Measurements from ENCODE around the gene CNKSR1.
A peak's percentile ranks its signal among the peaks of the same experiment; 100 is the strongest.

The CNKSR1 gene

DNA sequence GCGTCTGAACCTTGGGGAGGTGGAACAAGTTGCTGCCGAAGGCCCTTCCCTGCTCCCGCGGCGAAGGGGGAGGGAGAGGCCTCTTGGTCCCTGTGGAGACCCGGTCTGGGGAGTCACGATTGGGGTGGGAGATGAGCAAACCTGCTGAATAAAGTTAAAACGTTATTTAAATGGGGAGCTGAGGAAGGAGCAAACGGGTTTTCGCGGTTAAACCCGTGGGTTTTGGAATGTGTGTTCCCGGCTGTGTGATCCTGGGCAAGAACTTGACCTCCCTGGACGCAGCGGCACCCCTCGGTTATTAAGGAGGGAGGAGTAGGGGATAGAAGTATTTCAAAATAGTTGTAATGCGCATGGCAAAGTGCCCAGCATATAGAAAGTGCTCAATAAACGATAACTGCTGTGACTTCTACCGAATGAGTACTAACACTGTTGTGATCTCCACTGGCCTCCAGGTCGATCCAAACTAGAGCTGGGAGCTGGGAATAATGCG, 15.0 kb upstream of the CNKSR1 start:
- TF ChIP-seq ZFP3 (CRISPR knock-in tag; IDR thresholded peaks at IDR 0.05) (no peak), RARB (CRISPR knock-in tag; IDR thresholded peaks at IDR 0.05) (no peak), ZNF8 (CRISPR knock-in tag; IDR thresholded peaks at IDR 0.05) (no peak), ISL1 (CRISPR knock-in tag; IDR thresholded peaks at IDR 0.05) (no peak), BACH2 (CRISPR knock-in tag; IDR thresholded peaks at IDR 0.05; ENCODE audit: borderline replicate concordance) (no peak), TOX (CRISPR knock-in tag; IDR thresholded peaks at IDR 0.05; ENCODE audit: borderline replicate concordance) (no peak), PPARA (CRISPR knock-in tag; IDR thresholded peaks at IDR 0.05; ENCODE audit: borderline replicate concordance) (no peak)
- TF ChIP-seq, protein P1, sequence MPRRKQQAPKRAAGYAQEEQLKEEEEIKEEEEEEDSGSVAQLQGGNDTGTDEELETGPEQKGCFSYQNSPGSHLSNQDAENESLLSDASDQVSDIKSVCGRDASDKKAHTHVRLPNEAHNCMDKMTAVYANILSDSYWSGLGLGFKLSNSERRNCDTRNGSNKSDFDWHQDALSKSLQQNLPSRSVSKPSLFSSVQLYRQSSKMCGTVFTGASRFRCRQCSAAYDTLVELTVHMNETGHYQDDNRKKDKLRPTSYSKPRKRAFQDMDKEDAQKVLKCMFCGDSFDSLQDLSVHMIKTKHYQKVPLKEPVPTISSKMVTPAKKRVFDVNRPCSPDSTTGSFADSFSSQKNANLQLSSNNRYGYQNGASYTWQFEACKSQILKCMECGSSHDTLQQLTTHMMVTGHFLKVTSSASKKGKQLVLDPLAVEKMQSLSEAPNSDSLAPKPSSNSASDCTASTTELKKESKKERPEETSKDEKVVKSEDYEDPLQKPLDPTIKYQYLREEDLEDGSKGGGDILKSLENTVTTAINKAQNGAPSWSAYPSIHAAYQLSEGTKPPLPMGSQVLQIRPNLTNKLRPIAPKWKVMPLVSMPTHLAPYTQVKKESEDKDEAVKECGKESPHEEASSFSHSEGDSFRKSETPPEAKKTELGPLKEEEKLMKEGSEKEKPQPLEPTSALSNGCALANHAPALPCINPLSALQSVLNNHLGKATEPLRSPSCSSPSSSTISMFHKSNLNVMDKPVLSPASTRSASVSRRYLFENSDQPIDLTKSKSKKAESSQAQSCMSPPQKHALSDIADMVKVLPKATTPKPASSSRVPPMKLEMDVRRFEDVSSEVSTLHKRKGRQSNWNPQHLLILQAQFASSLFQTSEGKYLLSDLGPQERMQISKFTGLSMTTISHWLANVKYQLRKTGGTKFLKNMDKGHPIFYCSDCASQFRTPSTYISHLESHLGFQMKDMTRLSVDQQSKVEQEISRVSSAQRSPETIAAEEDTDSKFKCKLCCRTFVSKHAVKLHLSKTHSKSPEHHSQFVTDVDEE (CRISPR knock-in tag; IDR thresholded peaks at IDR 0.05): no peak
- TF ChIP-seq, protein P2, sequence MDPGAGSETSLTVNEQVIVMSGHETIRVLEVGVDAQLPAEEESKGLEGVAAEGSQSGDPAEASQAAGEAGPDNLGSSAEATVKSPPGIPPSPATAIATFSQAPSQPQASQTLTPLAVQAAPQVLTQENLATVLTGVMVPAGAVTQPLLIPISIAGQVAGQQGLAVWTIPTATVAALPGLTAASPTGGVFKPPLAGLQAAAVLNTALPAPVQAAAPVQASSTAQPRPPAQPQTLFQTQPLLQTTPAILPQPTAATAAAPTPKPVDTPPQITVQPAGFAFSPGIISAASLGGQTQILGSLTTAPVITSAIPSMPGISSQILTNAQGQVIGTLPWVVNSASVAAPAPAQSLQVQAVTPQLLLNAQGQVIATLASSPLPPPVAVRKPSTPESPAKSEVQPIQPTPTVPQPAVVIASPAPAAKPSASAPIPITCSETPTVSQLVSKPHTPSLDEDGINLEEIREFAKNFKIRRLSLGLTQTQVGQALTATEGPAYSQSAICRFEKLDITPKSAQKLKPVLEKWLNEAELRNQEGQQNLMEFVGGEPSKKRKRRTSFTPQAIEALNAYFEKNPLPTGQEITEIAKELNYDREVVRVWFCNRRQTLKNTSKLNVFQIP (CRISPR knock-in tag; IDR thresholded peaks at IDR 0.05; ENCODE audit: borderline replicate concordance, low read depth): no peak
- ATAC-seq: no peak

DNA sequence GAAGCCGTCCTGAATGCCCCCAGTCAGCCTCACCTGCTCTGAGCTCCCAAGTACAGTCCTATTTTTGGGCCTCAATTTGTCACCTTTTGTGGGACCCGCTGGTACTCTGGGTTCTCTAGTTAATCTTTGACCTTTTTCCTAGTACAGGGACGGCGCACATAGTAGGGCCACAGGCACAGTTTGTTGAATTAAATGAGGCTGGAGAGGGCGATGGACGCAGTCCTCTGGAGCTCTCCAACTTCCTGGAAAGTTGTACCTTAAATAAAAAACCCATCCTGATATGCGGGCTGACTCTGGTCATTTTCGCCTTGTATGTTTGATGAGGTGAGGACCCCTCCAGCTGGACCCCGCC, 13.6 kb upstream of the CNKSR1 start:
- TF ChIP-seq GLIS3 (CRISPR knock-in tag; IDR thresholded peaks at IDR 0.05): no peak
- TF ChIP-seq ZNF8 (CRISPR knock-in tag; IDR thresholded peaks at IDR 0.05): no peak
- TF ChIP-seq ZFP30 (CRISPR knock-in tag; IDR thresholded peaks at IDR 0.05): no peak
- TF ChIP-seq ZNF565 (CRISPR knock-in tag; conservative IDR thresholded peaks at IDR 0.05; ENCODE audit: low read depth): no peak
- TF ChIP-seq, protein P2 (CRISPR knock-in tag; IDR thresholded peaks at IDR 0.05; ENCODE audit: borderline replicate concordance, low read depth): no peak
- TF ChIP-seq ZC3H10 (CRISPR knock-in tag; IDR thresholded peaks at IDR 0.05): no peak
- TF ChIP-seq ESRRG (CRISPR knock-in tag; IDR thresholded peaks at IDR 0.05): no peak
- no peak for TF ChIP-seq CSDC2 (CRISPR knock-in tag; IDR thresholded peaks at IDR 0.05)
- no peak for TF ChIP-seq ZNF70 (CRISPR knock-in tag; IDR thresholded peaks at IDR 0.05)
- no peak for TF ChIP-seq SNAI2 (CRISPR knock-in tag; IDR thresholded peaks at IDR 0.05)
- no peak for TF ChIP-seq OSR1 (CRISPR knock-in tag; IDR thresholded peaks at IDR 0.05)
- no peak for ATAC-seq

DNA sequence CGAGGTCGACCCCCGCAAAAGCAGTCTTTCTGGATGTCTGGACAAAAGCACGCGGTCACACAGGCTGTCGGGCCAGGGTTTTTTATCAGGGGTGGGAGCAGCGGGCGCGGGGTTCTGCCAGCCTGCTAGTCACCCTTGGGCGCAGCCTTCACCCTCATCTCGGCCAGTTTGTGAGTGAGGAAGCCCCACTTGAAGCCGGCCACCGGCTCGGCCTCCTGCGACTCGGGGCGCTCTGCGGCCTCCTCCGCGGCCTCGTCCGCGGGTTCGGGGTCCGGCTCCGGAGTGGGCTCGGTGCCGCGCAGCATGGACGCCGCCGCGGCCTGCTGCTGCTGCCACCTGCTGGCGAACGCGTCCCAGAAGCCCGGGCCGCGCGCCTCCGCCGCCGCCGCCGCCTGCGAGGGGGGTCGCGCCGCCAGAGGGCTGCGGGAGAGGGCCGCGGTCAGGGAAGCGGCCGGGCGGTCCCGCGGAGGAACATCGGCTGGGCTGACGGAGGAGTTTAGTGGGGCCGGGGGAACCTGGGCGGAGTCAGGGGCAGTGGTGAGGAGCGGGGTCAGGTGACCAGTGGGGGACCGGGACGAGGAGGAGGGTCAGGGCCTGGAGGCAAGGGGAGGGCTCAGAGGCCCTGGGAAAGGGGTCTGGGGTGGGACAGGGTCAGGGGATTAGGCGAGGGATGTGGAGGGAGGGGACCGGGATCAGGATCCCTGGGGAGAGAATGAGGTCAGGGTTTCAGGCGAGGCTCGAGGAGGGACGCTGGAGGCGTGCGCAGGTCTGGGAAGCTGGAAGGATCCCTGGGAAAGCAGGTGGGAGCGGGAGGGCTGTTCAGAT, 13.0 kb upstream of the CNKSR1 start:
- peak; percentile 75 for ATAC-seq
- TF ChIP-seq CSDC2 (CRISPR knock-in tag; IDR thresholded peaks at IDR 0.05) (no peak), SNAI2 (CRISPR knock-in tag; IDR thresholded peaks at IDR 0.05) (0 out of 2 replicates have a peak, but pooled peaks have one; percentile 24), ZFP3 (CRISPR knock-in tag; IDR thresholded peaks at IDR 0.05) (peak; percentile 75; the same call in 1 of the 2 replicates), OSR1 (CRISPR knock-in tag; IDR thresholded peaks at IDR 0.05) (no peak), BACH2 (CRISPR knock-in tag; IDR thresholded peaks at IDR 0.05; ENCODE audit: borderline replicate concordance) (no peak), ISL1 (CRISPR knock-in tag; IDR thresholded peaks at IDR 0.05) (no peak), TCF4 (CRISPR knock-in tag; IDR thresholded peaks at IDR 0.05; ENCODE audit: borderline replicate concordance) (no peak), ZNF8 (CRISPR knock-in tag; IDR thresholded peaks at IDR 0.05) (no peak), ZC3H10 (CRISPR knock-in tag; IDR thresholded peaks at IDR 0.05) (no peak), GLIS3 (CRISPR knock-in tag; IDR thresholded peaks at IDR 0.05) (no peak), PPARA (CRISPR knock-in tag; IDR thresholded peaks at IDR 0.05; ENCODE audit: borderline replicate concordance) (no peak), ZNF70 (CRISPR knock-in tag; IDR thresholded peaks at IDR 0.05) (no peak)
- TF ChIP-seq, protein P3, sequence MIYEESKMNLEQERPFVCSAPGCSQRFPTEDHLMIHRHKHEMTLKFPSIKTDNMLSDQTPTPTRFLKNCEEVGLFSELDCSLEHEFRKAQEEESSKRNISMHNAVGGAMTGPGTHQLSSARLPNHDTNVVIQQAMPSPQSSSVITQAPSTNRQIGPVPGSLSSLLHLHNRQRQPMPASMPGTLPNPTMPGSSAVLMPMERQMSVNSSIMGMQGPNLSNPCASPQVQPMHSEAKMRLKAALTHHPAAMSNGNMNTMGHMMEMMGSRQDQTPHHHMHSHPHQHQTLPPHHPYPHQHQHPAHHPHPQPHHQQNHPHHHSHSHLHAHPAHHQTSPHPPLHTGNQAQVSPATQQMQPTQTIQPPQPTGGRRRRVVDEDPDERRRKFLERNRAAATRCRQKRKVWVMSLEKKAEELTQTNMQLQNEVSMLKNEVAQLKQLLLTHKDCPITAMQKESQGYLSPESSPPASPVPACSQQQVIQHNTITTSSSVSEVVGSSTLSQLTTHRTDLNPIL (CRISPR knock-in tag; IDR thresholded peaks at IDR 0.05; ENCODE audit: low read depth): no peak
- TF ChIP-seq, protein P2 (CRISPR knock-in tag; IDR thresholded peaks at IDR 0.05; ENCODE audit: borderline replicate concordance, low read depth): no peak
- TF ChIP-seq, protein P4, sequence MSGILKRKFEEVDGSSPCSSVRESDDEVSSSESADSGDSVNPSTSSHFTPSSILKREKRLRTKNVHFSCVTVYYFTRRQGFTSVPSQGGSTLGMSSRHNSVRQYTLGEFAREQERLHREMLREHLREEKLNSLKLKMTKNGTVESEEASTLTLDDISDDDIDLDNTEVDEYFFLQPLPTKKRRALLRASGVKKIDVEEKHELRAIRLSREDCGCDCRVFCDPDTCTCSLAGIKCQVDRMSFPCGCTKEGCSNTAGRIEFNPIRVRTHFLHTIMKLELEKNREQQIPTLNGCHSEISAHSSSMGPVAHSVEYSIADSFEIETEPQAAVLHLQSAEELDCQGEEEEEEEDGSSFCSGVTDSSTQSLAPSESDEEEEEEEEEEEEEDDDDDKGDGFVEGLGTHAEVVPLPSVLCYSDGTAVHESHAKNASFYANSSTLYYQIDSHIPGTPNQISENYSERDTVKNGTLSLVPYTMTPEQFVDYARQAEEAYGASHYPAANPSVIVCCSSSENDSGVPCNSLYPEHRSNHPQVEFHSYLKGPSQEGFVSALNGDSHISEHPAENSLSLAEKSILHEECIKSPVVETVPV (CRISPR knock-in tag; IDR thresholded peaks at IDR 0.05): no peak
- TF ChIP-seq, protein P5, sequence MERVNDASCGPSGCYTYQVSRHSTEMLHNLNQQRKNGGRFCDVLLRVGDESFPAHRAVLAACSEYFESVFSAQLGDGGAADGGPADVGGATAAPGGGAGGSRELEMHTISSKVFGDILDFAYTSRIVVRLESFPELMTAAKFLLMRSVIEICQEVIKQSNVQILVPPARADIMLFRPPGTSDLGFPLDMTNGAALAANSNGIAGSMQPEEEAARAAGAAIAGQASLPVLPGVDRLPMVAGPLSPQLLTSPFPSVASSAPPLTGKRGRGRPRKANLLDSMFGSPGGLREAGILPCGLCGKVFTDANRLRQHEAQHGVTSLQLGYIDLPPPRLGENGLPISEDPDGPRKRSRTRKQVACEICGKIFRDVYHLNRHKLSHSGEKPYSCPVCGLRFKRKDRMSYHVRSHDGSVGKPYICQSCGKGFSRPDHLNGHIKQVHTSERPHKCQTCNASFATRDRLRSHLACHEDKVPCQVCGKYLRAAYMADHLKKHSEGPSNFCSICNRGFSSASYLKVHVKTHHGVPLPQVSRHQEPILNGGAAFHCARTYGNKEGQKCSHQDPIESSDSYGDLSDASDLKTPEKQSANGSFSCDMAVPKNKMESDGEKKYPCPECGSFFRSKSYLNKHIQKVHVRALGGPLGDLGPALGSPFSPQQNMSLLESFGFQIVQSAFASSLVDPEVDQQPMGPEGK (CRISPR knock-in tag; IDR thresholded peaks at IDR 0.05; ENCODE audit: borderline replicate concordance): no peak

Data from SK-N-SH treated with all-trans-retinoic acid at 6 μM for 48 hours (cell line).